Measurements from ENCODE around the gene ANKRD29. TPM values are rescaled to one million over a fixed set of nuclear protein-coding genes. Genes with fewer than 3 reads are reported as not detected.

Gene ANKRD29
- total RNA-seq, 1 experiment from 2014 or later, result 8.2 TPM

DNA sequence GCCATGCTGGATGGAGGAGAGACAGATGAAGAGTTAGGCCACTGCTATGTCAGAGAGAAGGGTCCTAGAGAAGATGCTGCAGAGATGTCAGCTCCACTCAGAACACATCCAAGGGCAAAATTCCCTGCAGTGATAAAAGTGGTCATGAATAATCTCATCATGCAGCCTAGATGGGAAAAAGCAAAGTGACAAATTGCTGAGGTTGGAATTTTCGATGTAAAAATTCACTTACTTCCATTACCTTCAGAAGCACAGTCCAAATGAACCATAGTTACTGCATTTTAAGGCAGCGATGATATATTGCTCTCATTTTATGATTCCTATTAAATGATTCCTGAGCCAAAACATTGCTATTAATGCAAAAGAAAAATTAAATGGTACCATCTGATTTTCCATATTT is 16.4 kb downstream of the ANKRD29 start:
- DNase-seq, result no peak

GRCh38 chr18:23645568-23646175 is 17.0 kb downstream of the ANKRD29 start:
- POLR2A ChIA-PET, result no interaction called here
- Histone ChIP-seq H3K27me3 (replicated peaks; ENCODE audit: control insufficient read depth, insufficient read depth, low read length) (no peaks in the 10 kb centered on the region), H3K36me3 (ENCODE audit: control insufficient read depth, insufficient read depth, low read length) (no peaks in the 10 kb centered on the region), H3K9me3 (no peaks in the 10 kb centered on the region), H3K4me3 (ENCODE audit: low read depth, low read length) (no peak overlapping the region), H3K4me1 (peaks cover 13% of the 10 kb centered on the region)
- TF ChIP-seq, protein P1, sequence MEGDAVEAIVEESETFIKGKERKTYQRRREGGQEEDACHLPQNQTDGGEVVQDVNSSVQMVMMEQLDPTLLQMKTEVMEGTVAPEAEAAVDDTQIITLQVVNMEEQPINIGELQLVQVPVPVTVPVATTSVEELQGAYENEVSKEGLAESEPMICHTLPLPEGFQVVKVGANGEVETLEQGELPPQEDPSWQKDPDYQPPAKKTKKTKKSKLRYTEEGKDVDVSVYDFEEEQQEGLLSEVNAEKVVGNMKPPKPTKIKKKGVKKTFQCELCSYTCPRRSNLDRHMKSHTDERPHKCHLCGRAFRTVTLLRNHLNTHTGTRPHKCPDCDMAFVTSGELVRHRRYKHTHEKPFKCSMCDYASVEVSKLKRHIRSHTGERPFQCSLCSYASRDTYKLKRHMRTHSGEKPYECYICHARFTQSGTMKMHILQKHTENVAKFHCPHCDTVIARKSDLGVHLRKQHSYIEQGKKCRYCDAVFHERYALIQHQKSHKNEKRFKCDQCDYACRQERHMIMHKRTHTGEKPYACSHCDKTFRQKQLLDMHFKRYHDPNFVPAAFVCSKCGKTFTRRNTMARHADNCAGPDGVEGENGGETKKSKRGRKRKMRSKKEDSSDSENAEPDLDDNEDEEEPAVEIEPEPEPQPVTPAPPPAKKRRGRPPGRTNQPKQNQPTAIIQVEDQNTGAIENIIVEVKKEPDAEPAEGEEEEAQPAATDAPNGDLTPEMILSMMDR (IDR thresholded peaks at IDR 0.05; ENCODE audit: insufficient read depth in 1 of 2, low read depth in 1 of 2, low read length in 1 of 2, severe bottlenecking in 1 of 2, unreplicated experiment in 1 of 2), result no peak
- BruUV-seq (replicated peaks), result no TSS peak
- no peaks in the 10 kb centered on the region for H3K27me3 Mint-ChIP-seq (ENCODE audit: insufficient read depth, unreplicated experiment)
- no peaks in the 10 kb centered on the region for H3K4me1 Mint-ChIP-seq (ENCODE audit: low read depth, unreplicated experiment)
- H3K27ac Mint-ChIP-seq (ENCODE audit: unreplicated experiment), result no peak overlapping the region
- peaks cover 8% of the 10 kb centered on the region for H3K9me3 Mint-ChIP-seq (ENCODE audit: unreplicated experiment)
- CTCF ChIA-PET, result no interaction called here
- H3K4me3 Mint-ChIP-seq (ENCODE audit: unreplicated experiment), result no peak overlapping the region
- H3K36me3 Mint-ChIP-seq (ENCODE audit: insufficient read depth, unreplicated experiment), result peaks cover 26% of the 10 kb centered on the region
- no peak for DNase-seq
- intact Hi-C loops (cut with micrococcal nuclease; ENCODE audit: unreplicated experiment), result no loop called here

More for the DNA sequence above, 16.4 kb downstream of the ANKRD29 start:
- H3K9me3 Mint-ChIP-seq (ENCODE audit: unreplicated experiment), result peaks cover 8% of the 10 kb centered on the region
- no peak overlapping the region for H3K4me3 Mint-ChIP-seq (ENCODE audit: unreplicated experiment)
- POLR2A ChIA-PET, result no interaction called here
- CTCF ChIA-PET, result no interaction called here
- no peaks in the 10 kb centered on the region for H3K27me3 Mint-ChIP-seq (ENCODE audit: insufficient read depth, unreplicated experiment)
- no peak overlapping the region for H3K27ac Mint-ChIP-seq (ENCODE audit: unreplicated experiment)
- H3K27me3 ChIP-seq (replicated peaks; ENCODE audit: control insufficient read depth, insufficient read depth, low read length), result no peaks in the 10 kb centered on the region
- H3K4me1 Mint-ChIP-seq (ENCODE audit: low read depth, unreplicated experiment), result no peaks in the 10 kb centered on the region
- intact Hi-C loops (cut with micrococcal nuclease; ENCODE audit: unreplicated experiment), result no loop called here
- no TSS peak for BruUV-seq (replicated peaks)
- H3K4me1 ChIP-seq, result peaks cover 17% of the 10 kb centered on the region
- TF ChIP-seq, protein P1 (IDR thresholded peaks at IDR 0.05; ENCODE audit: insufficient read depth in 1 of 2, low read depth in 1 of 2, low read length in 1 of 2, severe bottlenecking in 1 of 2, unreplicated experiment in 1 of 2), result no peak
- H3K4me3 ChIP-seq (ENCODE audit: low read depth, low read length), result no peak overlapping the region
- H3K36me3 Mint-ChIP-seq (ENCODE audit: insufficient read depth, unreplicated experiment), result peaks cover 26% of the 10 kb centered on the region
- H3K36me3 ChIP-seq (ENCODE audit: control insufficient read depth, insufficient read depth, low read length), result no peaks in the 10 kb centered on the region
- no peaks in the 10 kb centered on the region for H3K9me3 ChIP-seq

- Histone ChIP-seq H3K4me1 (no peaks in the 10 kb centered on the region), H3K27me3 (replicated peaks; ENCODE audit: control insufficient read depth, insufficient read depth, low read length) (no peaks in the 10 kb centered on the region), H3K4me3 (ENCODE audit: low read depth, low read length) (no peak overlapping the region), H3K36me3 (ENCODE audit: control insufficient read depth, insufficient read depth, low read length) (no peaks in the 10 kb centered on the region), H3K9me3 (no peaks in the 10 kb centered on the region)
- ChIA-PET CTCF (no interaction called here), POLR2A (no interaction called here)
- Mint-ChIP-seq H3K4me1 (ENCODE audit: low read depth, unreplicated experiment) (no peaks in the 10 kb centered on the region), H3K4me3 (ENCODE audit: unreplicated experiment) (no peak overlapping the region), H3K9me3 (ENCODE audit: unreplicated experiment) (peaks cover 8% of the 10 kb centered on the region), H3K36me3 (ENCODE audit: insufficient read depth, unreplicated experiment) (peaks cover 20% of the 10 kb centered on the region), H3K27me3 (ENCODE audit: insufficient read depth, unreplicated experiment) (no peaks in the 10 kb centered on the region), H3K27ac (ENCODE audit: unreplicated experiment) (no peak overlapping the region)
- TF ChIP-seq, protein P1 (IDR thresholded peaks at IDR 0.05; ENCODE audit: insufficient read depth in 1 of 2, low read depth in 1 of 2, low read length in 1 of 2, severe bottlenecking in 1 of 2, unreplicated experiment in 1 of 2), result no peak
- BruUV-seq (replicated peaks), result no TSS peak
- intact Hi-C loops (cut with micrococcal nuclease; ENCODE audit: unreplicated experiment), result no loop called here
- no peak for DNase-seq
Observed at GRCh38 chr18:23643815-23644490, 18.8 kb downstream of the ANKRD29 start.

Measured in Caco-2 (cell line).